GM21423 (cell line): ENCODE measurements around the gene UTS2R.
"Not testable (repeated sequence)": the region's sequence is repeated elsewhere in the genome, so short reads cannot be mapped to it uniquely, and the experiment has no call there.

Experiments
- ATAC-seq: cut with Tn5 transposase; IDR thresholded peaks from one replicate; pipeline ENCODE4 v1.9.1; 2021; ENCODE audit warnings: mild to moderate bottlenecking, moderate library complexity; ENCODE audit not compliant: unreplicated experiment

The UTS2R gene

DNA sequence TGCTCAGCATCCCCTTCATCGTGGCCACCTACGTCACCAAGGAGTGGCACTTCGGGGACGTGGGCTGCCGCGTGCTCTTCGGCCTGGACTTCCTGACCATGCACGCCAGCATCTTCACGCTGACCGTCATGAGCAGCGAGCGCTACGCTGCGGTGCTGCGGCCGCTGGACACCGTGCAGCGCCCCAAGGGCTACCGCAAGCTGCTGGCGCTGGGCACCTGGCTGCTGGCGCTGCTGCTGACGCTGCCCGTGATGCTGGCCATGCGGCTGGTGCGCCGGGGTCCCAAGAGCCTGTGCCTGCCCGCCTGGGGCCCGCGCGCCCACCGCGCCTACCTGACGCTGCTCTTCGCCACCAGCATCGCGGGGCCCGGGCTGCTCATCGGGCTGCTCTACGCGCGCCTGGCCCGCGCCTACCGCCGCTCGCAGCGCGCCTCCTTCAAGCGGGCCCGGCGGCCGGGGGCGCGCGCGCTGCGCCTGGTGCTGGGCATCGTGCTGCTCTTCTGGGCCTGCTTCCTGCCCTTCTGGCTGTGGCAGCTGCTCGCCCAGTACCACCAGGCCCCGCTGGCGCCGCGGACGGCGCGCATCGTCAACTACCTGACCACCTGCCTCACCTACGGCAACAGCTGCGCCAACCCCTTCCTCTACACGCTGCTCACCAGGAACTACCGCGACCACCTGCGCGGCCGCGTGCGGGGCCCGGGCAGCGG, 3.2 kb downstream of the UTS2R start:
- ATAC-seq, result no peak

GRCh38 chr17:82375359-82376041, 3.9 kb downstream of the UTS2R start:
- no peak for ATAC-seq

DNA sequence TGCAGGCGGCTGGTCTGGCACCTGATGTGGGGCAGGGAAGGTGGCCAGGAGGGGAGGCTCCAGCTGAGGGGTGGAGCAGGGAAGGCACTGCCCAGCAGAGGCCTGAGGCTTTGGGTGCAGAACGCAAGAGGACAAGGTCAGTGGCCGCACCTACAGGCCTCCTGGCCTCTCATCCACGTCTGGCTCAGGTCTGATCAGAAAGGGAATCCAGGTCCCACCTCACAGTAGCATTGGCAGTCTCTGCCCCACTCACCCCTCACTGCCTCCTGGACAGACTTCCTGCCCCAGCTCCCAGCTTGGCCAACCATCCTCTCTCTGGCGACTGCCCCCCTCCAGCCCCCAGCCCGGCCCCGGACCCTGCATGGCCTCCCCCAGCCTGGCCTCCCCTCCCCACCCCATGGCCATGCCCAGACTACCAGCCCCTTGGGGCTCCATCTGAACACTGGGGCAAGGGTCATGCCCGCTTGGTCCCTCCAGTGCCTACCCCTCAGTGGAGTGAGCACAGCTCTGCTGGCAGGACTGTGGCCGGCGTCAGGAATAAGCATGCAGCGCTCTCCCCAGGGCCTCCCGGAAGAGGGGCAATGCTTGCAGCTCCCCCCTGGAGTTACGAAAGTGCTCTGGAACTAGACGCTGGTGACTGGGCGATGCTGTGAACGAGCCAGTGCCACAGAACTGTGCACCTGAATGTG, 4.6 kb downstream of the UTS2R start:
- no peak for ATAC-seq

- not testable (repeated sequence) for ATAC-seq
These were observed 5.7 kb downstream of the UTS2R start for GRCh38 chr17:82377294-82377693.

DNA sequence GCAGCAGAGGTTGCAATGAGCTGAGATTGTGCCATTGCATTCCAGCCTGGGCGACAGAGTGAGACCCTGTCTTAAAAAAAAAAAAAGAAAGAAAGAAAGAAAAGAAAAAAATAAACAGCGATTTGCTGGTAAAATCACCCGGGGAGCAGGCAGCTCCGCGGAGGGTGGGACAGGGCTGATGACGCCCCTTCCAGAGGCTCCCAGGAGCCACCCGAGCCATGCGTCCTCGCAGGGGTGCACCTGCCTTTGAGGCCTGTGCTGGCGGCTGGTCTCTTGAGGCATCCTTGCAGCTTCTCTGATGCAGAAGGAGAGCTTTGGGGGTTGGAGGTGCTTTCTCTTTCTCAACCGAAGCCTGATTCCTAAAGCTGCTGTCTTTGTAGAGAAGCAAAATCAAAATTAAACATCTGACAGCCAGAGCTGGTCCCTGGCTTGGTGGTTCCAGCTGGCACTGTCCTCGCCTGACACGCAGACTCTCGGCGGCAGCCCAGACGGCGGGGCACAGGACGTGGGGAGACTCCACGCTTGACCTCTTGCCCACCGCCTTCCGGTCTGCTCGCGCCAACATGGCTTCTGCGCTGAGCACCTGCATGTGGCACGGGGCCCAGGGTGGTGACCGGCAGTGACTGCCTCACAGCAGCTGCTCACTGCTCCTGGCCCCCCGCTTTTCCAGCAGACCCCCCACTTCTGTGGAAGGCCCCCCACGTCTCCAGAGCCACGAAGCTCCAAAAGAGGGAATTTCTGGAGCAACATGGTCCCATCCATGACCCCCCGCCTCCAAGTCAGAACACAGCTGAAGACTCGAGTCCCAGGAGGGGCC, 6.6 kb downstream of the UTS2R start:
- ATAC-seq, result no peak

- no peak for ATAC-seq
These were observed 7.1 kb downstream of the UTS2R start for GRCh38 chr17:82378741-82379021.

DNA sequence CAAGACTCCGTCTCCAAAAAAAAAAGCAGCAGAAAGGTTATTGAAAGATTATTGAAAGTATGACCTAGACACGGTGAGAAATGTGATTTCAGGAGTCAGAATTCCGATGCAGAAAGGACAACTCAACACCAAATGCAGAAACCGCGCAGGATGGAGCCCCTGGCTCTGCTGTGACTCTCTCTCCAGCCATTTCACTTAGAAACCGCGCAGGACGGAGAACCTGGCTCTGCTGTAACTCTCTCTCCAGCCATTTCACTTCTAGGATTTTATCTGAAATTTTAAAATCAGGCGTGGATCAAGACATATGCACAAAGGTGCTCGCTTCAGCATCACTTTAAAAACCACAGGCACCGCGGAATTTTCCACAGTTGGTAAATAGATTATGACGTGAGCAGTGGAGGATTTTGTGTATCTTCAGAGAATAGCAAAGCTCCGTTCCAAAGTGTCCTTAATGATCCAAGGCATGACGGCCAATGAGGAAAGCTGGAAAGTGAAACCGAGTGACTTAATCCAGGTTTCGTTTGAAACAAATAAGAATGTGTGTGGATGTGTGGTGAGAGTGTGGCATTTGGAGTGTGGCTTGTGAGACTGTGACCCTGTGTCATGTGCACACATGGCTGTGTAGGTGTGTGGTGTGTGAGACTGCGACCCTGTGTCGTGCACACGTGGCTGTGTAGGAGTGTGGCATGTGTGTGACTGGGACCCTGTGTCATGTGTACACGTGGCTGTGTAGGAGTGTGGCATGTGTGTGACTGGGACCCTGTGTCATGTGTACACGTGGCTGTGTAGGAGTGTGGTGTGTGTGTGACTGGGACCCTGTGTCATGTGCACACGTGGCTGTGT, 9.5 kb downstream of the UTS2R start:
- ATAC-seq, result no peak

DNA sequence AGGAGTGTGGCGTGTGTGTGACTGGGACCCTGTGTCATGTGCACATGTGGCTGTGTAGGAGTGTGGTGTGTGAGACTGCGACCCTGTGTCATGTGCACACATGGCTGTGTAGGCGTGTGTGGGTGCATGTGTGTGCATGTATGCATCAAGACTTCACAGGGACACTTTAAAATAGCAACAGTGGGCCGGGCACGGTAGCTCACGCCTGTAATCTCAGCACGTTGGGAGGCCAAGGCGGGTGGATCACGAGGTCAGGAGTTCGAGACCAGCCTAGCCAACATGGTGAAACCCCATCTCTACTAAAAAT, 10.1 kb downstream of the UTS2R start:
- not testable (repeated sequence) for ATAC-seq

DNA sequence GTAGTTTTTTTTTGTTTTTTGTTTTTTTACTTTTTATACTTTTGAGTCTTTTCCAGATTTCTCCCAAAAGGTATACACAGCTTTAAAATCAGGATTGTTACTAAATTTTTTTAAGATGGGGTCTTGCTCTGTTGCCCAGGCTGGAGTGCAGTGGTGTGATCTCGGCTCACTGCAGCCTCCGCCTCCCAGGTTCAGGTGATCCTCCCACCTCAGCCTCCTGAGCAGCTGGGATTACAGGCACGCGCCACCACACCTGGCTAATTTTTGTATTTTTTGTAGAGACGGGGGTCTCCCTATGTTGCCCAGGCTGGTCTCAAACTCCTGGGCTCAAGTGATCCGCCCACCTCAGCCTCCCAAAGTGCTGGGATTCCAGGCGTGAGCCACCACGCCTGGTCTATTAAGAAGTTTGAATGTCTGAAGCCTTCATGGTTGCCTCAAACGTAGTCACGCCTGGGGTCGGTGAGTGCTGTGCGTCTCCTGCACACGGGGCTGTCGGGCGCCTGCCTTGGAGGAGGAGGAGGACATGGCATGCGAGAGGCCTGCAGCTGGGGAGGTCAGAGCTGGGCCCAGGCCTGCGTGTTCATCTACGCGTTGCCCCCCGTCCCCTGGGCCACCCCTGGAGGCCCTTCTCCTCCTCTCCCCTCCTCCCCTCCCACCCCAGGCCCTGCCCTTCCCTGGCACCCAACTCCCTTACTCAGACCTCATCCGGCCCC, 10.8 kb downstream of the UTS2R start:
- ATAC-seq, result not testable (repeated sequence)

DNA sequence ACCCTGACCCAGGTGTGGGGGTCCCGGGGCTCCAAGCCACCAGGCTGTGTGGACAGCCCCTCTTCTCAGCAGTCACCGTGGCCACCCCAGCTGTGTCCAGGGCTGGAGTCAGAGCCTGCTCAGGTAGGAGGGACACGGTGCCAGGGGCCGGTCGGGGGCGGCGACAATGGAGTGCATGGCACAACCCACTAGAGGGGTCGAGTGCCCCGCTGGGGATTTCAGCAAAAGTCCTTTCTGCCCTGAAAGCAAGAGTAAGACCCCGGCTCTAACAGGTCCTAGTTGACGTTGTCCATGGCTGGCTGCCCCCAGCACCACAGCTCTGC, 11.3 kb downstream of the UTS2R start:
- ATAC-seq, result no peak

DNA sequence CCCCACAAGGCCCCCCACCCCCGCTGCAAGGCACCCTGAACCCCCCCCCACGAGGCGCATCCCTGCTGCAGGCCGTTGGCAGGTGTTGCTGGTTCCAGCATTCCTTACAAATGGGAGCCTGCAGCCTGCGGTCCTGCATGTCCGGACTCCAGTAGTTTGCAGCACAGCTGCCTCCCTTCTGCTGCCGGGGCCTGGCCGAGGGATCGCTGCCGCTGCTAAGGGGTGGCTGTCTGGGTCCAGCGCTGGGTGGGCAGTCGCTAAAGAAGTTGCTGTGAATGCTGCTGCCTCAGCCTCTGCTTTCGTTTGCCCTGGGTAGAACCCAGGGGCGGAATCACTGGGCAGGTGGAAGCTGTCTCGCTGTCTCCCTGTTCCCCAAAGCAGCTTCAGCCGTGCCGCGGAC, 11.8 kb downstream of the UTS2R start:
- ATAC-seq, result no peak

DNA sequence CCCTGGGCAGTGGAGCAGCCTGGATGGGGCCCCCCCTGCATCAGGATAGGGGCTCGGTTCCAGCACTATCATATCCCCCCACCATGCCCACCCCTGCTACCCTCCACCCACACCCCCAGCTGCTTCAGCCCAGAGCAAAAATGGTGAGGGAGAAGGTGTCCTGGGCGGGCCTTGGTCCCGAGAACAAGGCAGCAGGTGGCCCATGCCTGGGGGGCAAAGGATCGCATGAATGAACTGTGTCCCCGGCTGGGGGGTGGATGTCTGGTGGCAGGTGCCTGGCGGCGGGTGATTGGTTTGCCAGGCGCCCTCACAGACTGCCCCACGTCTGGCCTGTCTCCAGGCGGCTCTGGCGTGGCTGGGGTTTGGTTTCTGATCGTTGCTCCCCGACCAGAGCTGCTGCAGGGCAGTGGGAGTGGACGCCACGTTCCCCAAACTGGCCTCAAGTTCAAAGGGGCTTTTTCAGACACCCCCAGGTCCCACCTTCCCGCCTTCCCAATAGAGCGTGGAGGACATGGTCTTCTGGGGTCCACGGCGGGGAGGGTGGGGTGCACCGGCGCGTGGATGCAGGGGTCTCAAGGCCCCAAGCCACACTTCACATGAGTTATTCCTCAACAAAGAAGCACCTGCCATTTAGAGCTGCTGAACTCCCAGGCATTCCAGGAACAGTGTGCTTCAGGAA, 12.6 kb downstream of the UTS2R start:
- ATAC-seq, result no peak

GRCh38 chr17:82384730-82385481, 13.3 kb downstream of the UTS2R start:
- no peak for ATAC-seq

GRCh38 chr17:82385559-82386254, 14.1 kb downstream of the UTS2R start:
- no peak for ATAC-seq

DNA sequence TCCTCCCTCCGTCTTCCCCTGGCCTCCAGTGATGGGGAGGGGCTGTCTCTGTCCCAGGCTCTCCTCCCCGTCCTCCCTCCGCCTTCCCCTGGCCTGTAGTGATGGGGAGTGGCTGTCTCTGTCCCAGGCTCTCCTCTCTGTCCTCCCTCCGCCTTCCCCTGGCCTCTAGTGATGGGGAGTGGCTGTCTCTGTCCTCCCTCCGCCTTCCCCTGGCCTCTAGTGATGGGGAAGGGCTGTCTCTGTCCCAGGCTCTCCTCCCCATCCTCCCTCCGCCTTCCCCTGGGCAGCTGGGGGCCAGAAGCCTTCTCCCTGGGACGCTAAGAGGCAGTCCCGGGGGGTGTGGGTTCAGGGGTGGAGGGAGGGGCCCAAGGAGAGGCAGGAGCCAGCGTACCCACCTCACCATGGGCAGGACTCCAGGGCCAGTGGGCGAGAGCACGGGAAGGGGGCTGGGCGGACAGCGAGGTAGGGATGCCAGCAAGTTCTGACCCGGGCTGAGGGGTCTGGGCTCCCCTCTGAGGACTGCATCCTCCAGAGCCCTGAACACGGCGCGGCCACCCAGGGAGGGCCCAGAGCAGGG, 14.8 kb downstream of the UTS2R start:
- ATAC-seq, result no peak

- no peak for ATAC-seq
These were observed 15.5 kb downstream of the UTS2R start for GRCh38 chr17:82386881-82387704.

DNA sequence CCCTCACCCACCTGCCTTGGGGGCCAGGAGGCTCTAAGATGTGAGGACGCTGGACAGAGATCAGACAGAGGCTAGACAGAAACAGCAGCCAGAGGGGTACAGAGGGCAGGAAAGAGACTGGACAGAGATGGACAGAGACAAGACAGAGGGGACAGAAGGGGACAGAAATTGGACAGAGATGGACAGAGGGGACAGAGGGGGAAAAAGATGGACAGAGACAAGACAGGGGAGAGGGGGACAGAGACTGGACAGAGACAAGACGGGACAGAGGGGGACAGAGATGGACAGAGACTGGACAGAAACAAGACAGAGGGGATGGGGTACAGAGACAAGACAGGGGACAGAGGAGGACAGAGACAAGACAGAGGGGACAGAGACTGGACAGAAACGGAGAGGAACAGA, 16.1 kb downstream of the UTS2R start:
- ATAC-seq, result no peak
